ENCODE results near the gene PLEKHA8. TPM values are rescaled to one million over a fixed set of nuclear protein-coding genes. Genes with fewer than 3 reads are reported as not detected.

Gene PLEKHA8
- total RNA-seq, 1 donor from 2014 or later = 62.7 TPM

- Histone ChIP-seq H3K4me2 (no peak overlapping the region), H4K20me1 (ENCODE audit: low read depth) (no peaks in the 10 kb centered on the region), H3K9me3 (ENCODE audit: low read depth) (no peaks in the 10 kb centered on the region), H3K36me3 (no peaks in the 10 kb centered on the region), H3K27me3 (no peaks in the 10 kb centered on the region), H3K4me3 (no peak overlapping the region), H2AFZ (replicated peaks) (no peak overlapping the region), H3F3A (ENCODE audit: low read depth) (peaks cover 11% of the 10 kb centered on the region), H3K27ac (no peak overlapping the region), H3K4me1 (peaks cover 15% of the 10 kb centered on the region), H3K9ac (no peak overlapping the region), H3K79me2 (ENCODE audit: low read depth) (no peaks in the 10 kb centered on the region)
- no peaks in the 10 kb centered on the region for H3K9me3 Mint-ChIP-seq
- no peaks in the 10 kb centered on the region for H3K27me3 Mint-ChIP-seq (ENCODE audit: insufficient read depth, low read depth)
- no peak for DNase-seq (ENCODE audit: low spot score)
- peaks cover 10% of the 10 kb centered on the region for H3K36me3 Mint-ChIP-seq
- H3K4me1 Mint-ChIP-seq = peaks cover 28% of the 10 kb centered on the region
- peak overlapping the region; percentile 71 for H3K4me3 Mint-ChIP-seq
- no peak overlapping the region for H3K27ac Mint-ChIP-seq
- no peak for TF ChIP-seq CTCF (IDR thresholded peaks at IDR 0.05)
- TF ChIP-seq EZH2 (IDR thresholded peaks at IDR 0.05) = no peak
- no peak for TF ChIP-seq EZH2phosphoT487 (IDR thresholded peaks at IDR 0.05)
Observed at GRCh38 chr7:30023524-30023923, 4.7 kb upstream of the PLEKHA8 start.

- peak within 1 kb of the TSS; percentile 72 for H3K4me3 ChIP-seq
- H3K4me1 ChIP-seq = peaks cover 34% of the 10 kb centered on the region
- Mint-ChIP-seq H3K4me1 (peaks cover 28% of the 10 kb centered on the region), H3K9me3 (no peaks in the 10 kb centered on the region), H3K4me3 (peak within 1 kb of the TSS; percentile 93), H3K36me3 (peaks cover 10% of the 10 kb centered on the region), H3K27me3 (ENCODE audit: insufficient read depth, low read depth) (no peaks in the 10 kb centered on the region), H3K27ac (peak within 1 kb of the TSS; percentile 14)
- no peak within 1 kb of the TSS for H3K27ac ChIP-seq
- H3K27me3 ChIP-seq = no peaks in the 10 kb centered on the region
- peak within 1 kb of the TSS; percentile 90 for H2AFZ ChIP-seq (replicated peaks)
- peaks cover 28% of the 10 kb centered on the region for H3K79me2 ChIP-seq (ENCODE audit: low read depth)
- H3K4me2 ChIP-seq = peak within 1 kb of the TSS; percentile 94
- H3F3A ChIP-seq (ENCODE audit: low read depth) = peaks cover 14% of the 10 kb centered on the region
- H3K36me3 ChIP-seq = no peaks in the 10 kb centered on the region
- H3K9ac ChIP-seq = no peak within 1 kb of the TSS
- H4K20me1 ChIP-seq (ENCODE audit: low read depth) = peaks cover 24% of the 10 kb centered on the region
- no peaks in the 10 kb centered on the region for H3K9me3 ChIP-seq (ENCODE audit: low read depth)
- TF ChIP-seq EZH2 (IDR thresholded peaks at IDR 0.05) (no peak), EZH2phosphoT487 (IDR thresholded peaks at IDR 0.05) (no peak), CTCF (IDR thresholded peaks at IDR 0.05) (no peak)
- peak; percentile 99 for DNase-seq (ENCODE audit: low spot score)
Observed at GRCh38 chr7:30026229-30027064, 1.8 kb upstream of the PLEKHA8 start, which contains the start of gene FKBP14. Gene FKBP14 (minus strand): TSS chr7:30026702. CDS start chr7:30026508, 194 bp downstream.

GRCh38 chr7:30027065-30027456 lies 1.2 kb upstream of the PLEKHA8 start:
- H4K20me1 ChIP-seq (ENCODE audit: low read depth) = peaks cover 30% of the 10 kb centered on the region
- no peaks in the 10 kb centered on the region for H3K27me3 ChIP-seq
- H3K4me1 Mint-ChIP-seq = peaks cover 28% of the 10 kb centered on the region
- no peaks in the 10 kb centered on the region for H3K36me3 ChIP-seq
- no peak overlapping the region for H3K27ac Mint-ChIP-seq
- H3K36me3 Mint-ChIP-seq = peaks cover 10% of the 10 kb centered on the region
- H2AFZ ChIP-seq (replicated peaks) = peak overlapping the region; percentile 61
- peak overlapping the region; percentile 94 for H3K4me2 ChIP-seq
- H3K4me3 ChIP-seq = peak overlapping the region; percentile 72
- peaks cover 34% of the 10 kb centered on the region for H3K79me2 ChIP-seq (ENCODE audit: low read depth)
- no peak overlapping the region for H3K27ac ChIP-seq
- H3K9me3 ChIP-seq (ENCODE audit: low read depth) = no peaks in the 10 kb centered on the region
- peak overlapping the region; percentile 93 for H3K4me3 Mint-ChIP-seq
- no peak for DNase-seq (ENCODE audit: low spot score)
- H3K4me1 ChIP-seq = peaks cover 34% of the 10 kb centered on the region
- TF ChIP-seq EZH2 (IDR thresholded peaks at IDR 0.05) (no peak), CTCF (IDR thresholded peaks at IDR 0.05) (no peak), EZH2phosphoT487 (IDR thresholded peaks at IDR 0.05) (no peak)
- H3K27me3 Mint-ChIP-seq (ENCODE audit: insufficient read depth, low read depth) = no peaks in the 10 kb centered on the region
- H3K9me3 Mint-ChIP-seq = no peaks in the 10 kb centered on the region
- no peak overlapping the region for H3K9ac ChIP-seq
- H3F3A ChIP-seq (ENCODE audit: low read depth) = peaks cover 14% of the 10 kb centered on the region
